HG03135 (cell line): ENCODE data around the gene ABCD4.
"Not testable (repeated sequence)": the region's sequence is repeated elsewhere in the genome, so short reads cannot be mapped to it uniquely, and the experiment has no call there.

Experiments used
- ATAC-seq: cut with Tn5 transposase; IDR thresholded peaks from one replicate; pipeline ENCODE4 v1.9.1; 2021; ENCODE audit warnings: mild to moderate bottlenecking, moderate library complexity; ENCODE audit not compliant: unreplicated experiment

The ABCD4 gene

GRCh38 chr14:74302634-74303569, at the start of gene ABCD4:
Gene ABCD4, minus strand, starts transcription at chr14:74302934. Its CDS starts 22 bp downstream, at chr14:74302912.
- peak; percentile 97 for ATAC-seq

DNA sequence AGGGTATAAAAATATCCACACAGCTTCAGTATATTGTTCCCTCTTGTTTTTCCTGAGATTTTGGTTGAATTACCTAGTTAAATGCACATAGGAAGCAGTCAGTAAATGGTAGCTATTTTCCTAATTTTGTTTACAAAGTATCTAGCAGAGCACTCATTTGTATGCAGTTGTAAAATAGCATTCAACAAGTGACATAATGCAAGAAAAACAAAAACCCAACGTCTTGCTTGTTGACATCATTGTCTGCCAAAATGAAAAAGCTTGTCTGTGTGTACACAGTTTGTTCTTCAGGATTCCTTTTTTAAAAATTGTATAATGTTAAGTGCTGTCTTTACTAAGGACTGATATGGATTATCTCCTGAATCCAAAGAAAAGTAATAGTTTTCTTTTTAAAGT, 48.2 kb upstream of the ABCD4 start:
- ATAC-seq = no peak

GRCh38 chr14:74350211-74350927, 47.6 kb upstream of the ABCD4 start:
- no peak for ATAC-seq

GRCh38 chr14:74349757-74350156, 47.0 kb upstream of the ABCD4 start:
- no peak for ATAC-seq

GRCh38 chr14:74348735-74349463, 46.2 kb upstream of the ABCD4 start:
- ATAC-seq = no peak

DNA sequence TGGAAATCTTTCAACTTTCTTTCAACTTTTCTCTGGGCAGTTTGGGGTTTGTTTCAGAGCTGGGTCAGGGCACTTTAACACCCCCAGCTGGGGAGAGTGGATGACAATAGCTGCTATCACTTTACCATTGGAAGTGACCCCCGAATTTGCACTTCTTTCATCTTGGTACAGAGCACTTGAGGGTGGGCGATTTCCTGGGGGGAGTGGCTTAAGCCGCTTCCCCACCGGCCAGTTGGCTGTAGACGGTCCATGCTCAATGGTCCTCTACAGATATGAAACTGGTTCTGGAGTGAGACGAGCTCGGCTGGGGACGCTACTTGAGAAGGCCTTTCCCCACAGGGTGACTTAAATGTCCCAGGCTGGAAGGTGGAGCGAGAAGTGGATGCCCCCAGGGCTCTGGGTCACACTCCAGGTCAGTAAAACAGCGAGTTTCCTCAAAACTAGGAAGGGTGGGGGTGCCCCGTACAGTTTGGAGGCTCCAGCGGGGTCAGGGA, 45.6 kb upstream of the ABCD4 start, which contains the start of gene VRTN:
Gene VRTN, plus strand, starts transcription at position 231 of the 494 bp plus-strand sequence. CDS start 8,313 bp downstream, outside the sequence.
- ATAC-seq = no peak

DNA sequence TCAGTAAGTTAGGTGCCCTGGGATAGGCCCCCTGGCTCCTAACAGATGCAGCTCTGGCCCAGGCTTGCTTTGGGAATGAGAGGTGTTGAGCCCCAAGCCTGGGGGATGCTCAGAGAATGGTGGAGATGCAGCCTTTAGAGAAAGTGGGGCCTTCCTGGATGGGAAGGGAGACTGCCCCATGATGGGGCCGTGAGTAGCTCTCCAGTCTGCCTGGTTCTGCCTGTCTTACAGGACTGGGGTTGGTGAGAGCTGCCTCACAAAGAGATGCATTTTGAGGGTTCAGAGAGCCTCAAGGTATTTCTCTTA, 45.0 kb upstream of the ABCD4 start:
- ATAC-seq = no peak

DNA sequence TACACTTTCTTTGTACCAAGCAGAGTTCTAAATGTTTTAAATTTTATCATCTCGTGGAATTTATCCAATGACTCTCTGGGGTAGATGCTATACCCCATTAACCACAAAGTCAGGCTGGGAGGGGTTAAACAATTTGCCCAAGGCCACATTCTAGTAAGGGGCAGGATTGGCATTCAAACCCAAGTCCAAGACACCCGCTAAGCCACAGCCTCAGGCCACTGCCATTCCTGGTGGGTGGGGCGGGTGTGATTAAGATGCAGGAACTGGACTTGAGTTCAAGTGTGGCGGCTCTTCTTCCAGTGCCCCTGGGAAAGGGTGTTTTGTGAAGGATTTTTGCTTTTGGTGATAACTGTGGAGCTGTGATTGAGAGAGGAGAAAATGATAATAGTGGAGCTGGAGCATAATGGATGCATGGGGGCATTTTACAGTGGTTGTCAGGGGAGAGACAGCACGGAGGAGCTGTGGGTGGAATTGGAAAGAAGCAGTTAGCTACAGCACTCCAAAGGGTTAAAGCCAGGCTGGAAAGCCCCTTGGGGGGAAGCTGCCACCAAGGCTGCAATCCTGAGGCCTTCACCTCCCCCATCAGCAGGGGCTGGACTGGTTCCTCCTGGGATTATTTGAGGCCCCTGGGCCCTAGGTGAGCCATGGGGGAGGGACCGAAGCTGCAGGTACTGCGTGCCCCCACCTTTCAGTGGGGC, 44.5 kb upstream of the ABCD4 start:
- no peak for ATAC-seq

GRCh38 chr14:74346341-74346740, 43.6 kb upstream of the ABCD4 start:
- no peak for ATAC-seq

GRCh38 chr14:74333909-74334308, 31.2 kb upstream of the ABCD4 start:
- ATAC-seq = no peak

DNA sequence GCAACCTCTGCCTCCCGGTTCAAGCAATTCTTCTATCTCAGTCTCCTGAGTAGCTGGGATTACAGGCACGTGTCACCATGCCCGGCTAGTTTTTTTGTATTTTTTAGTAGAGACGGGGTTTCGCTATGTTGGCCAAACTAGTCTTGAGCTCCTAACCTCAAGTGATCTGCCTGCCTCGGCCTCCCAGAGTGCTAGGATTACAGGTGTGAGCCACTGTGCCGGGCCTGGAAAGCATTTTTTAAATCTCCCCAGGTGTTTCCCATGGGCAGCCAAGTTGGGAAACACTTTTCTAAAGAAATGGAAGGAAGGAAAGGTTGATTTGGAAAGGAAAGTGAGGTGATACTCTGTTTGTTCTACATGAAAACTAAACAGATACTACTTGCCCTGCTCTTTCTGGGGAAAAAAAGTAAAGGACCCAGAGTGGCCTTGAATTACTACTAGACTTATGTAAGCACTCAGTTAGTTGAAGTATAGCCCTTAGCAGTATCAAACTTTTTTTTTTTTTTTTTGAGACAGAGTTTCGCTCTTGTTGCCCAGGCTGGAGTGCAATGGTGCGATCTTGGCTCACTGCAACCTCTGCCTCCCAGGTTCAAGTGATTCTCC, 27.3 kb upstream of the ABCD4 start:
- not testable (repeated sequence) for ATAC-seq

DNA sequence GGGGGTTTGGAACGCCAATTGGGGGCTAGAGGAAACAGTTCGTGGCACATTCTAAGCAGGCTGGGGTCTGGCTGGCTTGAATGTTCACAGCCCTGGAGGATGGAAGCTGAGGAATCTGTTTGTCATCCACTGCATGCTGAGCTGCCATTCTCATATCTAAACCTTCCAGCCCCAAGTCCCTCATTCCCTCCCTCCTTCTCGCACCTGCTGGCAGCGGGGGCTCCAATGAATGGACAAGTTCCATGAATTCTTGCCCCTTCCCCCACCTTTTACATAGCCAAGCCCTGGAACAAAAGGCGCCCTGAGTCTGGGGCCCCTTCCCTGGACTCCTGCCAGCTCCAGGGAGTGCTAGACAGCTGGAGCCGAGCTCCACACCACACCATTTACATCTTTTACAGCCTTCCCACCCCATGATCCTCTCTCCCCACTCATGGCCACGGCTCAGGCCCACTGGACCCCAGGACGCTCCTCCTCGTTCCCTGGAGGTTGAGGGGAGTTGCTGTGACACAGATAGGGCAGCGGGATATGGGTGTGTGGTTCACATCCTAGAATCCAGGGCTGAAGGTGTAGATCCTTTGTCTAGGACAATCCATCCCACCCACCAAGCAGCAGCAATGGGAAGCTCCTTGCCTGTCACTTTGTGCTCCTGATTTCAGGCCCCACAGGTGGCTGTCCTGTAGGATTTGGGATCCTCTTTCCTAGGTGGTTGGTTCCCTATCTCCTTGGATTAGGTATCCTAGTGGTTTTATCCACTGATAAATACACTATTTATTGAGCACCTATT, 23.8 kb upstream of the ABCD4 start:
- ATAC-seq = no peak

DNA sequence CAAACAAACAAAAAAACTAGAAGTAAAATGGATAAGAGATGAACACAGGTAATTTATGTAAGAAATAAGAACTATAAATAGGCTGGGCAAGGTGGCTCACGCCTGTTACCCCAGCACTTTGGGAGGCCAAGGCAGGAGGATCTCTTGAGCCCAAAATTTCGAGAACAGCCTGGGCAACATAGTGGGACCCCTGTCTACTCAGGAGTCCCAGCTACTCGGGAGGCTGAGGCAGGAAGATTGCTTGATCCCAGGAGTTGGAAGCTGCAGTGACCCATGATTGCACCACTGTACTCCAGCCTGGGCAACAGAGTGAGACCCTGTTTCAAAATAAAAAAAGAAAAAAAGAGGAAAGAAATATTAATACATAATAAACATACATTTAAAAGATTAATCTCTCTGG, 22.7 kb upstream of the ABCD4 start:
- no peak for ATAC-seq

GRCh38 chr14:74324931-74325361, 22.2 kb upstream of the ABCD4 start:
- ATAC-seq = no peak

DNA sequence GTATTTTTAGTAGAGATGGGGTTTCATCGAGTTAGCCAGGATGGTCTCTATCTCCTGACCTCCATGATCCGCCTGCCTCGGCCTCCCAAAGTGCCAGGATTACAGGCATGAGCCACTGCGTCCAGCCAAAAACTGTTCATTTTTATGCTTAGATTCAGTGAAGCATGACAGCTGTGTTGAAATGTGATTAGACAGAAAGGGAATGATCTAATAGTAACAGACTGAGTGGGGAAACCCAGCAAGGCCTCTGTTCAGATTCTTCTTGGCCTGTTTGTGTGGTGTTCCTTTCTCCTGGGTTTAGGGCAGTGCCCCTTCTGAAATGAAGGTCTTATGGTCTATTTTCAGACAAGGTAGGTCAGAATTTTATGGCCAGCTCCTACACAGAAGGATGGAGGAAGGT, 11.8 kb upstream of the ABCD4 start:
- ATAC-seq = no peak

DNA sequence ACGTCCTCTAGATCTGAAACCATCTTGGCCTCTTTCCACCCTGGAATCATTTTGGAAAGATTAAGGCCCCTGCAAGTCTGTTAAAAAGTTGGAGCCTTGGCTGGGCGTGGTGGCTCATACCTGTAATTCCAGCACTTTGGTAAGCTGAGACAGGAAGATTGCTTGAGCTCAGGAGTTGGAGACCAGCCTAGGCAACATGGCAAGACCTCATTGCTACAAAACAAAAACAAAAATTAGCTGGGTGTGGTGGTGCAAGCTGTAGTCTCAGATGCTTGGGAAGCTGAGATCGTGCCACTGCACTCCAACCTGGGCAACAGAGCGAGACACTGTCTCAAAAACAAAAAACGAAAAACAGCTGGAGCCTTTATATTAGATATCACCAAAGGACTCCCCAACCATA, 10.9 kb upstream of the ABCD4 start:
- ATAC-seq = no peak

DNA sequence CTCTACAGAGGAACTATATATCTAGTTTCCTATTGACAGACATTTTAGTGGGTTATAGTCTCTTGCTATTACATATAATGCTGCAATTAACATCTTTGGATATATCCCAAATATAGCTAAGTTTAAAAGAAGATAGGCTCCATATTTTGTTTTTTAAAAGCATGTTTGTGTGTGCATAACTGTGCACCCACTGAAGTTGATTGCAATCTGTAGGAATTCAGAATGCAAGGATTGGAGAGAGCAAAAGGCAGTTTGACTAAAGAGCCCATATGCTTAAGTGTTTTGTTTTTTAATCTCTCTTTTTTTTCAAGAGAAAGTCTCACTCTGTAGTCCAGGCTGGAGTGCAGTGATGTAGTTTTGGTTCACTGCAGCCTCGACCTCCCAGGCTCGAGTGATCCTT, 9.4 kb upstream of the ABCD4 start:
- no peak for ATAC-seq

DNA sequence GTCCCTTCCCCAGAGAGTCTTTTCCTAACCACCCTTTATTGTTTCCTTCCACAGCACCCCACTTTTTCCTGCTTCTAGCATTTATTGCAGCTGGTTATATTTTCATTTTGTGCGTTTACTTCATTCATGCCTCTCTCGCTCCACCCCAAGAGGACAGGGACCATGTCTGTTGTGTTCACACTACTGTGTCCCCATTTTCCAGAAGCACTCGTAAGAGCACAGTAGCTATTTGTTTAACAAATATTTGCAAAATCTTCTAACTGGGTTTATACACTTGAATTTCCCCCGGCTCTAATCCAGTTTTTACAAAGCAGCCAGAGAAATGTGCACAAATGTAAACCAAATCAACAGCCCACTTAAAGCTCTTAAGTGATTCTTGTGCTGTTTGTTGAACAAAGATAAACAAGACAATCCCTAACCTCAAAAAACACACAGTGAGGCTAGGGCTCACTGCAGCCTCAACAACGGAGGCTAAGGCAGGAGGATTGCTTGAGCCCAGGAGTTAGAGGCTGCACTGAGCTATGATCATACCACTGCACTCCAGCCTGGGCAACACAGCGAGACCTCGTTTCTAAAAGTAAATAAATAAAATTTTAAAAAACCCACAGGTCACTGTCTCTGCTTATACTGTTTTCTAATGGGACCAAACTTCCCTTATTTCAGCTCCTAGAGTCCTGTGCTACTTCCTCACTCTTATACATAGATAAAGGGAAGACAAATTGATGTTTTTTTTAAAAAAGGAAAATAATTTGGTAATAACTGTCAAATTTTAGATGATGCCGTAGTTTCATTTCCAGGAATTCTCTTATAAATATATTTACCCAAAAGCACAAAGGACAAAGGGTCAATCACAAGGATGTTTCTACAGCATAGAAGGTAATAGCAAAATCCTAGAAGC, 6.6 kb upstream of the ABCD4 start:
- ATAC-seq = no peak
